Stromal cell of bone marrow (primary cell): Measurements from ENCODE around the gene LRMDA.

ENCODE experiments used
- DNase-seq: peaks from one replicate; pipeline ENCODE4 v3.0.0-alpha.2; 2012; ENCODE audit warnings: low read depth

LRMDA gene

DNA sequence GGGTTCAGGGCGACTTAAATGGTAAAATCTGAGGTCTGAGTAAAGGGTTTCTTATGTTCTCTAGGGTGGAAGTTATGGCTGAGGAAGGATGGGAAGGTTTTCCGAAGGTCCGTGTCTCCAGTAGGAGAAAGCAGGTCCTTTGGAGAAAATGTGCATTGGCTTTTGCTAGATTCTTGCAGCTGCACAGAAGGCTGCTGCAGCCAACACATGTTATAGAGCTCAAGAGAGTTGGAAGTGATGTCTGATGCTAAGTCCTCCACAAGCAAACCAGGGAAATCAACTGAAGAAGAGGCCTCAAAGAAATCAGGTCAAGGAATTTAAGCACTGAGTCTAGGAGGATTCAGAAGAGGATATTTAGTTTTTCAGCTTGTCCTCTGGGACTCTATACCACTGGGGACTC lies 404.6 kb downstream of the LRMDA start:
- DNase-seq: no peak

DNA sequence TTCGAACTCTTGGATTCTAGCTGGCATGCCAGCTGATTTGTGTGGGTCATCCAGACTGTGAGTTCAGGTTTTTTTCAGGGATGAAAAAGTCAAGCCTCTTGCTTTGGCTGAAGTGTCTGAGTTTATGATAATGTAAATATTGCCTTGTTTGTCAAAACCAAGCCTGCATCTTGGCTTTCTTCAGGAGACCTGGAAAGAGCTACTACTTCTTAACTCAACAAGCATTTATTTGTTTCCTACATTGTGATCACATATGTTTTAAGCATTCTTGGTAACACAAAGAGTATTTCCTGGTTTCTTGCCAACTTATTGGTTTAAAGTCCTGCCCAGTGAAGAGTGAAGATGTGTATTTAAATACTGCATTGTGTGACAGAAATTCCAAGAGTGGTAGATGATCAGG lies 407.1 kb downstream of the LRMDA start:
- DNase-seq: no peak

- DNase-seq: no peak
These were observed 407.6 kb downstream of the LRMDA start for GRCh38 chr10:75839020-75839419.

GRCh38 chr10:75841266-75841665 lies 409.8 kb downstream of the LRMDA start:
- DNase-seq: no peak

GRCh38 chr10:75845176-75845947 lies 413.9 kb downstream of the LRMDA start:
- DNase-seq: no peak

- DNase-seq: no peak
These were observed 416.1 kb downstream of the LRMDA start for GRCh38 chr10:75847477-75847876.

- DNase-seq: no peak
These were observed 420.3 kb downstream of the LRMDA start for GRCh38 chr10:75851580-75852345.

DNA sequence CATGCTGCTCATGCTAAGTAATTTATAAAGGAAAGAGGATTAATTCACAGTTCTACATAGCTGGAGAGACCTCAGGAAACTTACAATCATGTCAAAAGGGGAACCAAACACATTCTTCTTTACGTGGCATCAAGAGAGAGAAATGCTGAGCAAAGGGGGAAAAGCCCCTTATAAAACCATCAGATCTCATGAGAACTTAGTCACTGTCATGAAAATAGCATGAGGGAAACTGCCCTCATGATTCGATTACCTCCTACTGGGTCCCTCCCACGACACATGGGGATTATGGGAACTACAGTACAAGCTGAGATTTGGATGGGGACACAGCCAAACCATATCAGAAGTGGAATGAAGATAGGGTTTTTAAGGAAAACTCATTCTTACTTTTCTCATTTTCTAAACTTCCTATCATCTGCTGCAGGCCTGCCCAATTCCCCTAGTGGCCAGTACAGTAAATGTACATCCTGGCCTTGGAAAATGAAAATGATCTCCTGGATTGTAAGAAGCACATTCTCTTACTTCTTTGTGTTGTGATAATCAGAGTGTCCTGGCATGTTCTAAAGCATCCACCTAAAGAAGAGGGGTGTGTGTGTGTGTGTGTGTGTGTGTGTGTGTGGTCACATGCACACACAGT lies 421.5 kb downstream of the LRMDA start:
- DNase-seq: no peak

DNA sequence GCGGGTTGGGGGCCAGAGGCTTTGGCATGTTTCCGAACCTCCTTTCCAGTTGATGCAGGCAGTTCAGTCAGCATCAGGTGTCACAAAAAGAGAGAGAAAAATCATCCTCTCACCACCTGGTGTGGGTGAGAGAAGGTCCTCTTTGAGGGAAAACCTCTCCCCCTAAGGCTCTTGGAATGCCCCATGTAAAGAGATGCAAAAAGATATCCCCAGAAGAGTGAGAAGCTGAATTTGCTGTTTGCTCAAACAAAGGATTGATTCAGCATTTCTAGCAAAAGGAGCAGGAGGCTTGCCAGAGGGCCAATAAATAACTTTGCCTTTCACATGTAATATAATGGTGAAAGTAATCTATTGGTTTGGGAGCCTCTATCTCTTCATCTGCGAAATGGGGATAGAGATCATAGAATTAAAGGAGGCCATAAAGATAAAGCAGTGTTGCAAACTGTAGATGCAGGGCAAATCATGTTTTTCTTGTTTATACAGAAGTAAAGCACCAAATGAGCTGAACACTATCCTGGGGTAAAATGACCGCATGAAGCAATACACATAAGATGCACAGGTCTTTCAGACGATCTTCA lies 425.9 kb downstream of the LRMDA start:
- no peak for DNase-seq

DNA sequence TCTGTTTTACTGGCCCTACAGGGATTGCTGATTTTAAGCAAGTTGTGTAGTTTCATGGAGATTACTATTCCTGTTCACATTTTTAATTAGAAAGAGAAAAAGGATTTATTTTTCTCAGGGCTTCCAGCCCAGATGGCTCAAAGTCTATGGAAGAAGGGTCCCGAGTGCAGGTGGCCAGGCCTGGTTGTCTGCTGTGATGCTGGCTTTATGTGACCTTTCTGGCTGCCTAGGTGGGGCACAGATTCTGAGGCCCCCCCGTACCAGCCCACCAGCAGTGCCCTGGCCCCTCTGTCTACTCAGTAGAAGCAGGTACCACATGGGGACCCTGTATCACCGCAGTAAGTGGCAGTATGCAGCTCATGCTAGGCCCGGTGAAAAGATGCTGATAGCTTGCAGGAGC lies 426.5 kb downstream of the LRMDA start:
- DNase-seq: no peak

DNA sequence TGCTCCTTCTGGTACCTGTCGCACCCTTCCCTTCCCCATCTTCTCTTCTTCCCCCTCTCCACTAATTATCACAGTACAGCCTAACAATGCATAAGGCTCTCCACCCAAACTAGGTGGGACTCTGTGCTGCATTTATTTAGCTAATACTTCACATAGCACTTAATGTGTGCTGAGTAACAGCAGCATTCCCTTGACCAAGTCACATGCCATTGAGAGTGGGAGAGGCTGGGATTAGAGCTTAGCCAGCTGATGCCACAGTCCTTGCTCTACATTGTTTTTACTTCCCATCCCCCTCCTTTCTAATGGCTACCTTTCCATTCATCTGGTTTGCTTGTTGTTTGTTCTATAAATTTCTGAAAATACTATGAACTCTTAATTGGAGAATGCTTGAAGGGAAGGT lies 426.9 kb downstream of the LRMDA start:
- DNase-seq: no peak

DNA sequence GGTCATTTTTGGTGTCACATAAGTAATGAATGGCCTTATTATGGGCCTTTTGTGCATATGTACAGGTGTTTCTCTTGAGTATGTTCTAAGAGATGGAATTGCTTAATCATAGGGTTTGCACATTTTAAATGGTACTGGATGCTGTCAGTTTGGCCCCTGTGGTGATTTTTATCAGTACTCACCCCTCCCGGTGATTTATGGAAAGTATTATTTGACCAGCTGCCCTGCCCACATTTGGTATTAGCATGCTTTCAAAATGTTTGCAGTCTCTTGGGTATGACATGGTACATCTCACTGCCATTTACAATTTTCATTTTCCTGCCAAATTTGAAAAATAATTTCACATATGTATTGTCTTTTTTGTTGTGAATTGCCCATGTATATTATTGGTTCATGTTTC lies 427.7 kb downstream of the LRMDA start:
- no peak for DNase-seq

DNA sequence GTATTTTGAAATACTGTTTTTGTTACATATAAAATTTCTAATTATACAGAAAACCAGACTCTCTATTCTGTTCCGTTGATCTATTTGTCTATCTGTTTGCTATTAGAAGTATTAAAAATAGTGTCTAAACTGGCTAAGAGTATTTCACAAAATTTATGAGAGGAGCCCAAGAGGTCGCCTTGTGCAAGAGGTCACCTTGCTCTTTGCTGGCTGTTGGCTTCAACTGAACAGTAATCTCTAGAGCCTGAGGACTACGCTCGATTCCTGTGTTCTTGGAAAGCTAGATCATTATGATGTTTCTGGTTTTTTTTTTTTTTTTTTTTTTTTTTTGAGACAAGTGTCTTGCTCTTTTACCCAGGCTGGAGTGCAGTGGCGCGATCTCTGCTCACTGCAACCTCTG lies 428.6 kb downstream of the LRMDA start:
- DNase-seq: no peak

DNA sequence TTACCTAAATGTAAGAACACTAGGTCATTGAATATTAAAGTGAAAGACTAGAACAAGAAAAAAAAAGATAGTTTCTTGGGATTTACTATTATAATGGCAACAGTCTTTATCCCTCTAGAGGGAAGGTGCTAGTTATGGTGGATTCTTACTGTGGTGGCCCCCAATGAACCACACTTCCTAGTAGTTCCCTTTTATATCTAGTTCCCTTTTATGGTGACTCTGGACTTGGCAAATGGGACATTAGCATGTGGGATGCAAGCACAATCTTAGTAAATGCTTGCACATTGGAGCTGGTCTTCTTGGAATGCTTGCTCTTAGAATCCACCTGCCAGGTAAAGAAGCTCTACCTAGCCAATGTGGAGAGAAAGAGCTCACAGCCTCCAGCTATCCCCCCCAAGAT lies 430.2 kb downstream of the LRMDA start:
- DNase-seq: no peak

DNA sequence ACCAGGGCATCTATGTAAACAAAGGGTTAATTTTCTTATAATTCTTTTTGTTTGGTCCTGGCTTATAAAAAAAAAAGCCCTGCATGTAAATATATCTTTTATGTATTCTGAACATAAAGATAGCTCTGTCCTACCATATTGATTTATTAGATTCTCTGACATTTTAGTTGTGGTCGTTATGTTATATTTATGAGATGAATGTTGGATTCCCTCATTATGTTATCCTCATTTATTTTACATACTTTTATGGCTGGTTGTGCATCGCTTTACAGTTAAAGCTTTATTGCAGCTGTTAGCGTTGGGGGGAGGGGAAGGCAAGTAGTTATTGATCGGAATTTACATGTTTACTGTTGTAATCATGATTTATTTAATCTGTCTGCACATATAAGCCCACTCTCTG lies 431.5 kb downstream of the LRMDA start:
- DNase-seq: no peak

GRCh38 chr10:75864717-75865116 lies 433.3 kb downstream of the LRMDA start:
- DNase-seq: no peak

DNA sequence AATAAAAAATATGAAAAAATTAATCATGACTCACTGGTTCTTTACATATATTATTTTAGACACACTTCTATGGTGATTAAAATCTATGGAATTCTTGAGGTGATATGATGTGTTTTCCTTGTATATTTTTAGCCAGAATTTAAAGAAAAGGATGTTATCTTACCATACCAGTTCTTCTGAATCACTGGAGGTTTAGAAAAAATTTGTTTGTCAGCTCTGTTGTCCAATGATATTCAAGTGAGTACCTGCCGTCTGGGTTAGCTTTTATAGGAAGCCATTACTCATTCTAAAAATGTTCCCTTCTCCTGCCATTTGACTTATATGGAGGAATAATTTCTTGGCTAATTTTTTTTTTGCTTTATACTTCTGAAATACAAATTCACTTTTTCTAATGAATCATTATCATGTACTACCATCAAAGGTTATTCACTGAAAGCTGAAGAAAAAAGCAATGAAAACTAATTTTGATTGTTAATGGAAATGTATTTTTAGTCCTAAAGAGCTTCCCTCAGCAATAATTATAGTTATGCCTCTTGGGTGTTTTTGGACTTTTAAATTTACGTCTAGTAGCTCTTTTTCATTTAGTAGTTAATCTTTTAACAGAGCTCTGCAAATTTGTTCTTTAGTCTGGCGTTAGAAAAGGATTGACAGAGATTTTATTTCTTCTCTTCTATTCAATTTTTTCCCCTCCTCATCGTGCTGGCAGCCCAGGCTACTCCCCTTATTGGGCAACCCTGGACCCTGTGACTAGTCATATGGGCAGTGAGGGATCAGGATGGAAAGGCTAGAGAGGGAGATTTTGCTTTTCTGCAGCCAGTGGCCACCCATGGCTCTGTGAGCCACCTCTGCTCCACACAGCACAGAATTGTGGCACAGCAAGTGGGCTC lies 434.2 kb downstream of the LRMDA start:
- DNase-seq: no peak

GRCh38 chr10:75866300-75866625 lies 434.8 kb downstream of the LRMDA start:
- DNase-seq: no peak

- DNase-seq: no peak
These were observed 435.3 kb downstream of the LRMDA start for GRCh38 chr10:75866731-75867130.

GRCh38 chr10:75868574-75868973 lies 437.1 kb downstream of the LRMDA start:
- no peak for DNase-seq

GRCh38 chr10:75870039-75870645 lies 438.7 kb downstream of the LRMDA start:
- peak; percentile 8 for DNase-seq

- no peak for DNase-seq
These were observed 444.3 kb downstream of the LRMDA start for GRCh38 chr10:75875740-75876139.
